DMS79 (cell line): ENCODE data around the gene DRAXIN.

ENCODE experiments used
- DNase-seq: peaks from one replicate; lab custom pipeline; 2025; lab: John Stamatoyannopoulos, UW

The DRAXIN gene

GRCh38 chr1:11736746-11737639 is 45.5 kb downstream of the DRAXIN start:
- peak; percentile 36 for DNase-seq

- DNase-seq = no peak
Observed at GRCh38 chr1:11738096-11738495, 46.6 kb downstream of the DRAXIN start.

- DNase-seq = no peak
Observed at GRCh38 chr1:11738783-11739182, 47.3 kb downstream of the DRAXIN start.

GRCh38 chr1:11740258-11741192 is 49.0 kb downstream of the DRAXIN start:
- no peak for DNase-seq

GRCh38 chr1:11741482-11741881 is 50.0 kb downstream of the DRAXIN start:
- no peak for DNase-seq

- DNase-seq = no peak
Observed at GRCh38 chr1:11741919-11742558, 50.5 kb downstream of the DRAXIN start.

GRCh38 chr1:11744287-11744686 is 52.8 kb downstream of the DRAXIN start:
- no peak for DNase-seq

GRCh38 chr1:11746092-11746491 is 54.6 kb downstream of the DRAXIN start:
- no peak for DNase-seq

GRCh38 chr1:11746795-11747487 is 55.4 kb downstream of the DRAXIN start:
- no peak for DNase-seq

- DNase-seq = no peak
Observed at GRCh38 chr1:11748294-11749202, 57.0 kb downstream of the DRAXIN start.

GRCh38 chr1:11749203-11749689 is 57.7 kb downstream of the DRAXIN start:
- no peak for DNase-seq

GRCh38 chr1:11749996-11750395 is 58.5 kb downstream of the DRAXIN start:
- no peak for DNase-seq

GRCh38 chr1:11751087-11751486 is 59.6 kb downstream of the DRAXIN start:
- DNase-seq = no peak

- DNase-seq = no peak
Observed at GRCh38 chr1:11752359-11753088, 61.0 kb downstream of the DRAXIN start.

- no peak for DNase-seq
Observed at GRCh38 chr1:11753555-11754208, 62.2 kb downstream of the DRAXIN start.

GRCh38 chr1:11757047-11757446 is 65.5 kb downstream of the DRAXIN start:
- DNase-seq = no peak

- DNase-seq = no peak
Observed at GRCh38 chr1:11759791-11760190, 68.3 kb downstream of the DRAXIN start.

- DNase-seq = no peak
Observed at GRCh38 chr1:11761285-11761684, 69.8 kb downstream of the DRAXIN start.

- no peak for DNase-seq
Observed at GRCh38 chr1:11761988-11762406, 70.5 kb downstream of the DRAXIN start, which contains the start of gene C1orf167. C1orf167 (plus strand) TSS chr1:11762193; CDS start chr1:11764401, 2,208 bp downstream.
